HL-60 (cell line): Measurements from ENCODE around the gene MTCL3.

ENCODE experiments used
- GABPA ChIP-seq: IDR thresholded peaks from 2 replicates; pipeline ENCODE4 v1.6.1; 2012; ENCODE audit warnings: low read depth
- POLR2AphosphoS5 ChIP-seq: IDR thresholded peaks from 2 replicates; pipeline ENCODE4 v1.6.1; 2012; ENCODE audit warnings: low read depth
- SPI1 ChIP-seq: IDR thresholded peaks from 2 replicates; pipeline ENCODE4 v1.6.1; 2012; ENCODE audit warnings: low read depth, mild to moderate bottlenecking, borderline replicate concordance
- TF ChIP-seq, protein P1 (sequence below): IDR thresholded peaks from one replicate; pipeline ENCODE4 v1.5.1; 2011; ENCODE audit warnings: low read length, control low read depth, inconsistent platforms; ENCODE audit not compliant: insufficient read depth
- TF ChIP-seq, protein P2 (sequence below): IDR thresholded peaks from 2 replicates; pipeline ENCODE4 v1.6.1; 2012; ENCODE audit warnings: low read depth; ENCODE audit not compliant: insufficient replicate concordance

DNA sequence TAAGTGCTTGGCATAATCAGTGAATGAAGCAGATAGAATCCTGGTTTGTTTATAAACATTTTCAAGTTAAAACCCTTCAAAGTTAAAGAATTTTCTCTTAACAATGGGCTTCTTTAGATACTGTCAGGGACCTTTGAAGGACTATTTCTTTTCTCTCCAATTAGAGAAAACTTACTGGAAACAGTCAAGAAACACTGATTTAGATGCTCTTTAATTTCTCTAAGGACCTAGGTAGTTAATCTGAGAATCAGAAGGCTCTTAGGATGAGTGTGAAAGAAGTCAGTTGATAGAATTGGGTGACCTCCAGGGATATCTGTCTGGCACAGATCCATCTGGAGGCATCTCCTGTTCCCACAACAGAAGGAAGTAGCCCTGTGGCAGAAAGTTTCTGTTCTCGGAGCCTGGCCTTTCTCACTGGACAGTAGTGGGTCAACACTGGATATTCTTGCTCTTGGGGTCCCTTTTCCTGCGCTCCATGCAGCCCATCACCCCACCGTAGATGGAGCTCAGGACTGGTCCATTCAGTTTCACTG is 82.5 kb downstream of the MTCL3 start:
- TF ChIP-seq, protein P1, sequence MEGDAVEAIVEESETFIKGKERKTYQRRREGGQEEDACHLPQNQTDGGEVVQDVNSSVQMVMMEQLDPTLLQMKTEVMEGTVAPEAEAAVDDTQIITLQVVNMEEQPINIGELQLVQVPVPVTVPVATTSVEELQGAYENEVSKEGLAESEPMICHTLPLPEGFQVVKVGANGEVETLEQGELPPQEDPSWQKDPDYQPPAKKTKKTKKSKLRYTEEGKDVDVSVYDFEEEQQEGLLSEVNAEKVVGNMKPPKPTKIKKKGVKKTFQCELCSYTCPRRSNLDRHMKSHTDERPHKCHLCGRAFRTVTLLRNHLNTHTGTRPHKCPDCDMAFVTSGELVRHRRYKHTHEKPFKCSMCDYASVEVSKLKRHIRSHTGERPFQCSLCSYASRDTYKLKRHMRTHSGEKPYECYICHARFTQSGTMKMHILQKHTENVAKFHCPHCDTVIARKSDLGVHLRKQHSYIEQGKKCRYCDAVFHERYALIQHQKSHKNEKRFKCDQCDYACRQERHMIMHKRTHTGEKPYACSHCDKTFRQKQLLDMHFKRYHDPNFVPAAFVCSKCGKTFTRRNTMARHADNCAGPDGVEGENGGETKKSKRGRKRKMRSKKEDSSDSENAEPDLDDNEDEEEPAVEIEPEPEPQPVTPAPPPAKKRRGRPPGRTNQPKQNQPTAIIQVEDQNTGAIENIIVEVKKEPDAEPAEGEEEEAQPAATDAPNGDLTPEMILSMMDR = no peak
- TF ChIP-seq POLR2AphosphoS5 (no peak), SPI1 (no peak), GABPA (no peak)
- TF ChIP-seq, protein P2, sequence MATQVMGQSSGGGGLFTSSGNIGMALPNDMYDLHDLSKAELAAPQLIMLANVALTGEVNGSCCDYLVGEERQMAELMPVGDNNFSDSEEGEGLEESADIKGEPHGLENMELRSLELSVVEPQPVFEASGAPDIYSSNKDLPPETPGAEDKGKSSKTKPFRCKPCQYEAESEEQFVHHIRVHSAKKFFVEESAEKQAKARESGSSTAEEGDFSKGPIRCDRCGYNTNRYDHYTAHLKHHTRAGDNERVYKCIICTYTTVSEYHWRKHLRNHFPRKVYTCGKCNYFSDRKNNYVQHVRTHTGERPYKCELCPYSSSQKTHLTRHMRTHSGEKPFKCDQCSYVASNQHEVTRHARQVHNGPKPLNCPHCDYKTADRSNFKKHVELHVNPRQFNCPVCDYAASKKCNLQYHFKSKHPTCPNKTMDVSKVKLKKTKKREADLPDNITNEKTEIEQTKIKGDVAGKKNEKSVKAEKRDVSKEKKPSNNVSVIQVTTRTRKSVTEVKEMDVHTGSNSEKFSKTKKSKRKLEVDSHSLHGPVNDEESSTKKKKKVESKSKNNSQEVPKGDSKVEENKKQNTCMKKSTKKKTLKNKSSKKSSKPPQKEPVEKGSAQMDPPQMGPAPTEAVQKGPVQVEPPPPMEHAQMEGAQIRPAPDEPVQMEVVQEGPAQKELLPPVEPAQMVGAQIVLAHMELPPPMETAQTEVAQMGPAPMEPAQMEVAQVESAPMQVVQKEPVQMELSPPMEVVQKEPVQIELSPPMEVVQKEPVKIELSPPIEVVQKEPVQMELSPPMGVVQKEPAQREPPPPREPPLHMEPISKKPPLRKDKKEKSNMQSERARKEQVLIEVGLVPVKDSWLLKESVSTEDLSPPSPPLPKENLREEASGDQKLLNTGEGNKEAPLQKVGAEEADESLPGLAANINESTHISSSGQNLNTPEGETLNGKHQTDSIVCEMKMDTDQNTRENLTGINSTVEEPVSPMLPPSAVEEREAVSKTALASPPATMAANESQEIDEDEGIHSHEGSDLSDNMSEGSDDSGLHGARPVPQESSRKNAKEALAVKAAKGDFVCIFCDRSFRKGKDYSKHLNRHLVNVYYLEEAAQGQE = no peak
